Measurements from ENCODE around the gene HSD17B2. TPM values are rescaled to one million over a fixed set of nuclear protein-coding genes. Genes with fewer than 3 reads are reported as not detected.
A peak's percentile ranks its signal among the peaks of the same experiment; 100 is the strongest.
"Not testable (repeated sequence)": the region's sequence is repeated elsewhere in the genome, so short reads cannot be mapped to it uniquely, and the experiment has no call there.

The HSD17B2 gene, protein sequence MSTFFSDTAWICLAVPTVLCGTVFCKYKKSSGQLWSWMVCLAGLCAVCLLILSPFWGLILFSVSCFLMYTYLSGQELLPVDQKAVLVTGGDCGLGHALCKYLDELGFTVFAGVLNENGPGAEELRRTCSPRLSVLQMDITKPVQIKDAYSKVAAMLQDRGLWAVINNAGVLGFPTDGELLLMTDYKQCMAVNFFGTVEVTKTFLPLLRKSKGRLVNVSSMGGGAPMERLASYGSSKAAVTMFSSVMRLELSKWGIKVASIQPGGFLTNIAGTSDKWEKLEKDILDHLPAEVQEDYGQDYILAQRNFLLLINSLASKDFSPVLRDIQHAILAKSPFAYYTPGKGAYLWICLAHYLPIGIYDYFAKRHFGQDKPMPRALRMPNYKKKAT
- total RNA-seq (2014; rRNA removed; shearing (Covaris generic)) = 16.0 and 28.0 TPM in 2 replicates

DNA sequence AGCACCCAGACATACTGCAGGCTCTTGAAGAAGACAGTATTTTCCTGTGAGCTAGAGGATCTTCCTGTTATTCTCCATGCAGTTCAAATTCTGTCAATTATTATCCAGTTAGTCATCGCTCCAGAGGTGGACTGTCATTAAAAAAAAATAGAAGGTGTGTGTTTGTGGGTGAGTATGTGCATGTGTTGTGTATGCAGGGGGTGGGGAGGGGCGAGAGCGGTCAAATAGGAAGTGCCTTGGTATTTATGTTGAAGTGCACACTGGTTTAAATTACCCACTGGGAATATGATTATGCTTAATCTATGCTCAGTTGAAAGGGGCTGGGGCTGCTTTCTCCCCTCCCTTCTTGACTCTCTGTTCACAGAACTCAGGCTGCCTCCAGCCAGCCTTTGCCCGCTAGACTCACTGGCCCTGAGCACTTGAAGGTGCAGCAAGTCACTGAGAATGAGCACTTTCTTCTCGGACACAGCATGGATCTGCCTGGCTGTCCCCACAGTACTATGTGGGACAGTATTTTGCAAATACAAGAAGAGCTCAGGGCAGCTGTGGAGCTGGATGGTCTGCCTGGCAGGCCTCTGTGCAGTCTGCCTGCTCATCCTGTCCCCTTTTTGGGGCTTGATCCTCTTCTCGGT lies at the start of gene HSD17B2:
HSD17B2 (plus strand) TSS at position 273 of the 632 bp plus-strand sequence; CDS start at position 445, 172 bp downstream.
- peak; percentile 80 for DNase-seq (ENCODE audit: low read depth)

DNA sequence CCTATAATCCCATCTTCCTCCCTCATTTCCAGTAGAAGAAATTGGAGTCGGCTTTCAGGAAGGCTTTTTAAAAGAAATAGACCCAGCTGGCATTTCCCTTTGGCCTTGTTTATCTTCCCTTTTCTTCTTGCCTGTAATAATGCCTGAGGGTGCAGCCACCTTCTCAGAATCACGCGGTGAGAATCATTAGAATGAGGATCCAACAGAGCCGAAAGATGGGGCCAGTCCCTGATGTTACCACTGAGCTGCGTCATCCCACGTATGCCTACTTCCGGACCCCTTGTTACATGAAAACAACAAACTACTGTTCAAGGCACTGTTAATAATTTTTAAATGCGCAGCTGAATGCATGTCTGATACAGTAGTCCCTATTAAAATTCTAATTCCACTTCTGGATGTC lies 47.9 kb upstream of the HSD17B2 start:
- peak; percentile 60 for DNase-seq (ENCODE audit: low read depth)

DNA sequence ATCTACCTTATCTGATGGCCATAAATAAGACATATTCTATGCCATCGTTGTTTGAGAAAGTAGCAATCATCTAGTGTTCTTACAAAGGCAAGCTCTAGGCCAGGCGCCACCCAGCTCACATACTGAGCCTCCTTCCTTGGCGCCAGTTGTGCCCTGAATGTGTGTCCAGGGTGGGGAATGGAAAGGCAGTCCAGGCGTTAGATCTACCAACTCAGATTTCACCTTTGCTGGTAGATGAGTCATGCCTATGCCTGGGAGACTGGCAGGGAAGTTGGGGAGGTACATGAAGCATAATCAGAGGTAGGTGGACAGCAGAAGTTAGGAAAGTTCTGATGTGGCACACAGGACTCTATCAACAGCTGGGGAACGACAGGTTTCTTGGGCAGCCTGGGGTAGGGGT lies 47.3 kb upstream of the HSD17B2 start:
- peak; percentile 61 for DNase-seq (ENCODE audit: low read depth)

DNA sequence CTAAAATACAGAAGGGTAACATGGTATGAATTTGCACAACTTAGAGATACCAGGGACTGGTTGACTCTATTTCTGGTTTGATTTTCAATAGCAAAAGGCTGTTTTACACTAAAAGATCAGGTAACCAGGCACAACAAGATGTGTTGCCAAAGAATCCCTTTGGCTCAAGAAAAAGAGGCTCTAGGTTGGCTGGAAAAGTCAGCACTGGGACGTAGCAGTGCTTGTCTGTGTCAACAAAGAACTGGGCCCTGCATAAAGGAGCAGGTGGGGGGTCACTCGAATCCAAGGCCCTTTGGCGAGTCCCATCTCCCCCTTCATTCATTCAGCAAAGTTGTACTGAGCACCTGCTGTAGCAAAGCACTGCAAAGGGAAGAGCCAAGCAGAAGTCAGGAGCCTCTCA lies 42.2 kb upstream of the HSD17B2 start:
- no peak for DNase-seq (ENCODE audit: low read depth)

DNA sequence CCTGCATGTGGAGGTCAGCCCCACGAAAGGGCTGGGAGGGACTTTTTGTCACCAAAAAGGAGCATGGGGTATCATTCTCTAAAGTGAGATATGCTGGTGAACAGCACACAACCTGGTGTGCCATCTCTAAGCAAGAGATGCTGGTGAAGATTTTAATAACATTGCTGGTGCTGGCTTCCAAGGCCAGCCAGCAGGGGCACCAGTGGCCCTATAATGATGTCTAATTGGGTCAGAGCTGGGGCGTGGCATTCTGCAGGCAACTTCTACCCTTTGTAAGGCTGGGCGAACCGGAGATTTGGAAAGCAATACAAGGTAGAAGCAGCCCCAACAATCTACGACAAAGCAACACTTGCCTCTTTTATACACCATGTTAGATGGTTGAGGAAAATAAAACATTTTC lies 40.6 kb upstream of the HSD17B2 start:
- DNase-seq (ENCODE audit: low read depth) = no peak

DNA sequence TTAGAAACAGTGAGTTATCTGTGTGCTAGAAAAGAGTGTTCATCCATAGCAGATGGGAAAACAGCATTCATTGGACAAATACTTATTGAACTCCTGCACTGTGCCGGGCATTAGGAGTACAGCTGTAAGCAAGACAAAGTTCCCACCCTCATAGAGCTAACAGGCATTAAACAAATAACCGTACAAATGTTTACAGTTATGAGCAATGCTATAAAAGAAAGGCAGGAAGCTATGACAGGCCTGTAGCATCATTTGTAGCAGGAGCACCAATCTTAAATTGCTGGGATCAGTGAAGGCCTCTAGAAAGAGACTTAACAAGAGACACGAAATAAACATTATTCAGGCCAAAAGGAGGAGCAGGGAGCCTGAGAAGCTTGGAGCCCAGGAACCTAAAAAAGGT lies 39.4 kb upstream of the HSD17B2 start:
- peak; percentile 64 for DNase-seq (ENCODE audit: low read depth)

DNA sequence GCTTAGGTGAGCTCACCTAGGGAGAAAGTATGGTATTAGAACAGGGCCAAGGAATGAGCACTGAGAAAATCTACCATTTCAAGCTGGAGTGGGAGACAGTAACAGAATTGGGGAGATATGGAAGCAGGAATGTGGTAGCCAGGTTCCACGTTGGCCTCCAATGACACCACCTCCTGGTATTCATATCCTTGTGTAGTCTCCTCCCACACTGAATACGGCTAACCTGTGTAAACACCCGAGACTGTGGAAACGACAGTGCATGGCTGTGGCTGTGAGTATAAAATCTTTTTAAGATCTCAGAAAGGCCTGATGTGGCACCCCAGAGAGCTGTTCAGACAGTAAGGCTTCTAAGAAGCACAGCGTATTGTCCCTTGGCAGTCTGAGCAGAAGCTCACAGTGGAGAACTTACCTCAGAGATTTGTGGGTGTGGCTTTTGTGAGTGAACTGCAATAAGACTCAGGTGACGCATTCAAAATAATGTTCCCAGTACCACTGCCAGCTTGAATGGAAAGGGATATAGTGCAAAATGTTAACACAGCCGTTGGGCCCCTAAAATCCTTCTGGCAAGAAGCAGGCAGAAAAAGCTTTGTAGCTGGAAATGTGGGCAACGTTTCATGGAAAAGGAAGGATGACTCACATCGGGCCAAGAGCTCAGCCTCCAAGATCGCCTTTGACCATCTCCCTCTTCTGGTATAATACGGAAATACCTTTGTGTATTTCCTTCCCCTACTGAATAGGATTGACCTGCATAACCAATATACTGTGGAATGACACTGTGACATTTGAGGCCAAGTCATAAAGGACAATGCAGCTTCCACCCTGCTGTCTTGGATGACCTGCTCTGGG lies 38.2 kb upstream of the HSD17B2 start:
- DNase-seq (ENCODE audit: low read depth) = peak; percentile 89

DNA sequence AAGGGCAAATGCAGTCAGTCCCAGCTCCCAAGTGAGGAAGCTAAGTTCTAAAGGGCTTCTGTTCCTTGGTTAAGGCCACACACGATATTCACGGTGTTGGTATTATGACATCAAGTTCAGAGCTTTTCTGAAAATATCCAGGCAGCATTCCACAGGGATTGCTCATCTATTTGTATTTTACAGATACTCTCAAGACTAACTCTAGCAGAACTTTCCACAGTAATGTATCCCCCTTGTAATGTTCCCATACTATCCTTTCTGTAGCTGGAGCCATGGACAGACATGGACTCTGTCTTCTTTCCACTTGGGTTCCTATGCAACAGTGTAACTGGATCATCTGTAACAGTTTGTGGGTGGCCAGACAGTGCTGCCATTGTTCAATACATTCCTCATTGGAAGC lies 37.3 kb upstream of the HSD17B2 start:
- DNase-seq (ENCODE audit: low read depth) = peak; percentile 91

DNA sequence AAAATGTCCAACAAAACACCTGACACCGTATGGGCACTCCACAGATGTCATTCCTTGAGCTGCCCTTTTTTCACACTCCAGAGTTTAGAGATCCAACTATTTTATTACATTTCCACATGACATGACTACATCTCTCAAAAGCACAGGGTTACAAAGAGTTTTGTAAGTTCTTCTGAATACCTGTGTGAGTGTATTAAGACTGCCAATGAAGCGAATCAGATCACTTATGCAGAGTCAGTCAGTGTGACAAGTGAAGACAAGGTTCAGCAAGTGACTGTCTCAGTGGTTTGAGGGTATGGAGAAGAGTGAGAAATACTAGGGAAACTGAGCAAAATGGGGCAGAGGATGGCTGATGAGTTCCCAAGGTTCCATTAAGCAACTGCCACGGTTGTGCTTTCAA lies 32.2 kb upstream of the HSD17B2 start:
- no peak for DNase-seq (ENCODE audit: low read depth)

DNA sequence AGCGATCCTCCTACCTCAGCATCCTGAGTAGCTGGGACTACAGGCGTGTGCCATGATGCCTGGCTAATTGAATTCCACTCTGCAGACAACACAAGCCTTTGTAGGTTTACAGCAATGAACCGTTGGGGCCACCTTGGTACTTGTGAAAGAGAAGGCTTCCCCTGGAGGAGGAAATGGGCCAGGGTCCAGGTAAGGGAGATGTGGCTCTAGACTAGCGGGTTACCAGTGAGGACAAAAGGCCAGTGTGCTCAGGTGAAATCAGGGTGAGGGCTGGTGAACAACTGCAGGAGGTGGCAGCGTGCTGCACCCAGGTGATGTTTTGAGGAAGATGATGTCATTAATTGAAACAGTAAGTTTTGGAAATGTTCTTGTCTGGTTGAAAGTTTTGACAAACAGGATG lies 30.5 kb upstream of the HSD17B2 start:
- DNase-seq (ENCODE audit: low read depth) = peak; percentile 61

DNA sequence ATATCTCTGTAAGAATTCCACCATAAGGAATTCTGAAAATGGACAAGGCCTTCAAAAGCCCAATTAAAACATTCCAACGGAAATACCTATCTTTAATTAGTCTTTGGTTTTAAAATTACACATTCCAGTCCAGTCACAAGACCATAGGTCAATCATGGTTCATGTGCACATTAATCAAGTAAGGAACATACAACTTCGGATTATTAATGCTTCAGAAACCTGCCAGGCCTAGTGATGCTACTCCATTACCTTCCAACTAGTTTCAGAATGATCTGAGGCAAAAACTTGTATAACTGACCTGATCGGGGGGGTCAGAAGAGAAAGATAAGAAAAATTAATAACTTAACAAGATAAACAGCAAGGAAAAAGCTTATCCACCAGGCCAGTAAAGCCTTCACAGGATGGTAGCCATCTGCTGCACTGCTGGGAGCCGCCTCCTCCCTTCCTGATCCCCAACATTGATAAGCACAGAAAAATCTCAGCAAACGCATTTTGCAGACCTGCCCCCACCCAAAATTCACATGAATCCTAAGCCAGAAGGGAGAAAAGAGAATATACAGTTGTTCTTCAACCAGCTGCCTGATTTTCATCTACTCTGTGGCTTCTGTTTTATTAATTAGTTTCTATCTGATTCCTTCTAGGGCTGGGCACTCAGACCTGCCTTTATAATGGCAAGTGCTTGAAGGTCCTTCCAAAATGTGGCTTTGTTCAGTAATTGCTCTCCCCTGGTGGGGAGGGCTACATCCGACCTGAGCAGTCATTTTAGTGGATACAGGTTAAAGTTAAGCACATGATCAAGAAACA lies 29.8 kb upstream of the HSD17B2 start:
- DNase-seq (ENCODE audit: low read depth) = peak; percentile 79

DNA sequence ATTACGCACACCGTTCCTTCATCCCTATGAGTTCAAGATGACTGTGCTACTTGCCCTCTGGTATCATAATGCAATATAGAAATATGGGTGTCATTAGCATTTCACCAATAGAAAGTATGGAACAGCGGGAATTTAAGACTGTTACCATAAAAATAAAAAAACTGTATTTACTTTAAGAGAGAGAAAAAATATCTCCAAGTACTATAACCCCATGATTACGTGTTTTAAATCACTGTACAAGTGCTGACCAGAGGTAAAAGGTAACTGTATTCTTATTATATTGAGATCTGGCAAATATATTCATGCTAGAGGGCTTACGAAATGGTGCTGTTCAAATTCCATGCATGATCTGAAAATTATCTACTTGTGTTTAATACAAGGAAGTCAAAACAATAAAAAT lies 29.0 kb upstream of the HSD17B2 start:
- no peak for DNase-seq (ENCODE audit: low read depth)

DNA sequence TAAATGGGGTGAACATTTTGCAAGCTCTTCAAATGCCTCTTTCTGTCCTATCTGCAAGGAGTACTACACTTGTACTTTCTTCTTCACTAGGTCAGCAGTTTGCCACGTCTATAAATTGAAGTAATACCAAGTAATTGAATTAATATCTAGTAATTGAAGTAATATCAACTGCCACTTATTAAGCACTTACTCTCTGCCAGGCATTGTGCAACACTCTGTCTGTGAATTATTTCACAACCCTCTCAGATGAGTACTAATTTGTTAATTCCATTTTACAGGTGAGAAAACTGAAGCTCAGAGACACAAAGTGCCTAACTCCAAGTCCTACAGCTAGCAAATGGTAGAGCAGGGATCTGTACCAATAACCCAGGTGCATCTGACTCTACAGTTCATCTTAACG lies 27.9 kb upstream of the HSD17B2 start:
- no peak for DNase-seq (ENCODE audit: low read depth)

DNA sequence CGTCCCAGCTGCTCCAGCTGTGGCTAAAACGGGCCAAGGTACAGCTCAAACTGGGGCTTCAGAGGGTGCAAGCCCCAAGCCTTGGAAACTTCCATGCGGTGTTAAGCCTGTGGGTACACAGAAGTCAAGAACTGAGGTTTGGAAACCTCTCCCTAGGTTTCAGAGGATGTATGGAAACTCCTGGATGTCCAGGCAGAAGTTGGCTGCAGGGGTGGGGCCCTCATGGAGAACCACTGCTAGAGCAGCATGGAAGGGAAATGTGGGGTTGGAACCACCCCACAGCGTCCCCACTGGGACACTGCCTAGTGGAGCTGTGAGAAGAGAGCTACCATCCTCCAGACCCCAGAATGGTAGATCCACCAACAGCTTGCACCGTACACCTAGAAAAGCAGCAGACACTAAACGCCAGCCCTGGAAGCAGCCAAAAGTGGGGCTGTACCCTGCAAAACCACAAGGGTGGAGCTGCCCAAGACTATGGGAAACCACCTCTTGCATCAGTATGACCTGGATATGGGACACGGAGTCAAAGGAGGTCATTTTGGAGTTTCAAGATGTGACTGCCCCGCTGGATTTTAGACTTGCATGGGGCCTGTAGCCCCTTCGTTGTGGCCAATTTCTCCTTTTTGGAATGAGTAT lies 26.0 kb upstream of the HSD17B2 start:
- DNase-seq (ENCODE audit: low read depth) = no peak

DNA sequence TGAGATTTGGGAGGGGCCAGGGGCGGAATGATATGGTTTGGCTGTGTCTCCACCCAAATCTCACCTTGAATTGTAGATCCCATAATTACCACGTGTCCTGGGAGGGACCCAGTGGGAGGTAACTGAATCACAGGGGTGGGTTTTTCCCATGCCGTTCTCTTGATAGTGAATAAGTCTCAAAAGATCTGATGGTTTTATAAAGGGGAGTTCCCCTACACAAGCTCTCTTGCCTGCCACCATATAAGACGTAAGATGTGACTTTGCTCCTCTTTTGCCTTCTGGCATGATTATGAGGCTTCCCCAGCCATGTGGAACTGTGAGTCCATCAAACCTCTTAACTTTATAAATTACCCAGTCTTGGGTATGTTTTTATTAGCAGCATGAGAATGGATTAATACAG lies 25.3 kb upstream of the HSD17B2 start:
- not testable (repeated sequence) for DNase-seq (ENCODE audit: low read depth)

DNA sequence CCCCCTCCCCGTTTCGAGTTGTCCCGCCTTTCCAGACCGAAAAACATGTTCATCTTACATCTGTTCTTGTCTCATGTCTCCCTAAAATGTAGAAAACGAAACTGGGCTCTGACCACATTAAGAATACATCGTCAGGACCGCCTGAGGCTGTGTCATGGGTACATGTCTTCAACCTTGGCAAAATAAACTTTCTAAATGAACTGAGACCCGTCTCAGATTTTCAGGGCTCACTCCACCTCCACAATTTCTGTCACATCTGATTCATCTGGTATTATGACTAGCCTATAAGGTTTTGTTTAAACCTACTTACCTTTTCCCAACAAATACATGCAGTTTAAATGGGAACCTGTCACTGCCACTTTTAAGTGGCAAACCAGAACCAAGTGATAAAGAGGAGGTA lies 24.4 kb upstream of the HSD17B2 start:
- peak; percentile 64 for DNase-seq (ENCODE audit: low read depth)

DNA sequence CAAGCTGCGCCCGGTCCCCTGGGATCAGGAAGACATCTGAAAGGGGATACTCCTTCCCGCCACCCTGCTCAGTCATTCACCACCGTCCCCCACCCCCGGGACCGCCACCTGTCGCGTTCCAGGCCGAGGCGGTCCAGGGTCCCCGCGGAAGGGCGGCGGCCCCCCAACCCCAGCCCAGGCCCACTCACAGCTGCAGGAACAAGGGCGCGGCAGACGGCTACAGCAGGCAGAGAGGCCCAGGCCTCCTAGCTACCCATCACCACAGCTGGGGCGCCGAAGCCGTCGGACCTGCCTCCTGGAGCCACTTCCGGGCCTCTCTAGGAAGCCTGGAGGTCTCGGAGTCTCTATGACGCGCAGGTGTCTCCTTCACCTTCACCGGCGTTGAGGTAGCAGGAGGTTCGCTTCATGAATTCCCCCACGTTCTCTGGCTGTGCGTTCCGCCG lies 23.8 kb upstream of the HSD17B2 start, which contains the start of gene SDR42E1:
SDR42E1 (minus strand) TSS at position 272 of the 443 bp plus-strand sequence. CDS start 10,612 bp downstream, outside the sequence.
- no peak for DNase-seq (ENCODE audit: low read depth)

DNA sequence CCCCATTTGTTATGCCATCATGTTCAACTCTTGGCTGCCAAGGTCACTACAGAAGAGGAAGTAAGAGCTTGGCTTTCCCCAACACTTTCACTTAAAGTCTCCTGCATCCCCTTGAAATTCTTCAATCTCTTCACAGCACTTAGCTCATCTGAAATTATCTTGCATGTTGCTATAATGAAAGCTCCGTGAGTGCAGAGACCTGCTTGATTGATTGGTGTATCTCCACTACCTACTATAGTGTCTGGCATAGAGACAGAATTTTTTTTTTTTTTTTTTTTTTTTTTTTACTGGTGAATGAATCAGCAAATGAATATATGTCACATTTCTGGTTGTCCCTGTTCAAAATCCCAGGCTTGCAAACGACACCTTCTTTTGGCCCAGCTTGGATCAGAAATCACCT lies 21.9 kb upstream of the HSD17B2 start:
- DNase-seq (ENCODE audit: low read depth) = no peak

DNA sequence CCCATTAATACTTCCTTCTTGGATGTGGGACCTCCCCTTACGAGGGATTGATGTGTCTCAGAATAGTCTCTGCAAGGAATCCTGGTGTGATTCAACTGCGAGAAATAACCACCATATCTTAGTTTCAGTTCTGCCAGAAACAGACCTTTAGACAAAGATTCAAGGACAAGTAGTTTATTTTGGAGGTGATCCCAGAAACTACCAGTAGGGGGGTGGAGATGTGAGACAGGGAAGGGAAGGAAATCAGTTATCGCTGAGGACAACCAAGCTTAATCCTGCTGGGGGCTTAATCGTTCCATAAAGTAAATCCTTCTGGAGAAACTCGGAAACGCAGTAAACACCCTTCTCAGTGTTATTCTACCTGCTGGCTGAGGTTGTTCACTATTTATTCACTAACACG lies 18.8 kb upstream of the HSD17B2 start:
- DNase-seq (ENCODE audit: low read depth) = peak; percentile 70

DNA sequence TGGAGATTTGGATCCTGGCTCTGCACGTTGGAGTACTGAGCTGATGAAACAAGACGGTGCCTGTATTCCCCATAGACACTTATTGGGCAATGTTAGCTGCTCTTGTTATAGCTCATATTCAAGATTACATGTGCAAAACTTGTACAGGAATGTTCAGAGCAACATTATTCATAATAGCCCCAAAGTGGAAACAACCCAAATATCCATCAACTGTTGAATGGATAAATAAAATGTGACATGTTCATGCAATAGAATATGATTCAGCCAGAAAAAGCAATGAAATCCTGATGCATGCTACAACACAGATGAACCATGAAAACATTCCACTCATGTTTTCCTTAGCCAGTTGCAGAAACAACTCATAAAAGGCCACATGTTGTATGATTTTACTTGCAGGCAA lies 18.1 kb upstream of the HSD17B2 start:
- DNase-seq (ENCODE audit: low read depth) = no peak

Measured in M059J (cell line).